ENCODE measurements around the gene ALDH1B1. TPM values are rescaled to one million over a fixed set of nuclear protein-coding genes. Genes with fewer than 3 reads are reported as not detected.

The ALDH1B1 gene
- polyA plus RNA-seq, 1 donor (not counting 4 experiments of a cell fraction or from before 2014, with no cell fraction given) = 14.4 TPM

- DNase-seq (ENCODE audit: low read depth, low spot score) = no peak
- Histone ChIP-seq H3K9me1 (ENCODE audit: control insufficient read depth, extremely low read depth, insufficient read depth, low read length) (no peaks in the 10 kb centered on the region), H4K20me1 (ENCODE audit: control insufficient read depth, extremely low read depth, insufficient read depth, low read length) (no peaks in the 10 kb centered on the region), H3K79me2 (ENCODE audit: control insufficient read depth, insufficient read depth, low read length) (no peaks in the 10 kb centered on the region), H3K9ac (ENCODE audit: control insufficient read depth, extremely low read depth, insufficient read depth, low read length) (no peak overlapping the region), H3K9me3 (ENCODE audit: control insufficient read depth, low read depth, low read length) (no peaks in the 10 kb centered on the region), H2AFZ (ENCODE audit: control insufficient read depth, low read length) (no peak overlapping the region), H3K27me3 (ENCODE audit: control insufficient read depth, extremely low read depth, insufficient read depth, low read length) (no peaks in the 10 kb centered on the region), H3K4me2 (ENCODE audit: control insufficient read depth, extremely low read depth, insufficient read depth, low read depth, low read length) (no peak overlapping the region), H3K36me3 (ENCODE audit: control insufficient read depth in 2 of 2, extremely low read depth in 1 of 2, insufficient read depth in 2 of 2, low read length in 2 of 2) (no peaks in the 10 kb centered on the region), H3K4me1 (ENCODE audit: control insufficient read depth, extremely low read depth, insufficient read depth, low read length) (peaks cover 19% of the 10 kb centered on the region), H3K4me3 (ENCODE audit: control insufficient read depth in 2 of 3, extremely low read depth in 1 of 3, insufficient read depth in 2 of 3, low read depth in 1 of 3, low read length in 3 of 3) (no peak overlapping the region), H3K27ac (ENCODE audit: control insufficient read depth, insufficient read depth, low read length) (no peak overlapping the region)
- no peak for TF ChIP-seq EZH2 (IDR thresholded peaks at IDR 0.05; ENCODE audit: low read length)
- TF ChIP-seq, protein P1, sequence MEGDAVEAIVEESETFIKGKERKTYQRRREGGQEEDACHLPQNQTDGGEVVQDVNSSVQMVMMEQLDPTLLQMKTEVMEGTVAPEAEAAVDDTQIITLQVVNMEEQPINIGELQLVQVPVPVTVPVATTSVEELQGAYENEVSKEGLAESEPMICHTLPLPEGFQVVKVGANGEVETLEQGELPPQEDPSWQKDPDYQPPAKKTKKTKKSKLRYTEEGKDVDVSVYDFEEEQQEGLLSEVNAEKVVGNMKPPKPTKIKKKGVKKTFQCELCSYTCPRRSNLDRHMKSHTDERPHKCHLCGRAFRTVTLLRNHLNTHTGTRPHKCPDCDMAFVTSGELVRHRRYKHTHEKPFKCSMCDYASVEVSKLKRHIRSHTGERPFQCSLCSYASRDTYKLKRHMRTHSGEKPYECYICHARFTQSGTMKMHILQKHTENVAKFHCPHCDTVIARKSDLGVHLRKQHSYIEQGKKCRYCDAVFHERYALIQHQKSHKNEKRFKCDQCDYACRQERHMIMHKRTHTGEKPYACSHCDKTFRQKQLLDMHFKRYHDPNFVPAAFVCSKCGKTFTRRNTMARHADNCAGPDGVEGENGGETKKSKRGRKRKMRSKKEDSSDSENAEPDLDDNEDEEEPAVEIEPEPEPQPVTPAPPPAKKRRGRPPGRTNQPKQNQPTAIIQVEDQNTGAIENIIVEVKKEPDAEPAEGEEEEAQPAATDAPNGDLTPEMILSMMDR (optimal IDR thresholded peaks at IDR 0.05 in 1 of 3, IDR thresholded peaks at IDR 0.05 in 1 of 3, conservative IDR thresholded peaks at IDR 0.05 in 1 of 3; ENCODE audit: extremely low read depth in 1 of 3, insufficient read depth in 2 of 3, low read length in 3 of 3) = no peak
- FAIRE-seq = no peak
- dilution Hi-C loops (cut with MboI; ENCODE audit: extremely low pct_ligation_motif_present, low sequenced_read_pairs) = no loop called here
These were observed 47.4 kb downstream of the ALDH1B1 start for GRCh38 chr9:38439916-38440301.

DNA sequence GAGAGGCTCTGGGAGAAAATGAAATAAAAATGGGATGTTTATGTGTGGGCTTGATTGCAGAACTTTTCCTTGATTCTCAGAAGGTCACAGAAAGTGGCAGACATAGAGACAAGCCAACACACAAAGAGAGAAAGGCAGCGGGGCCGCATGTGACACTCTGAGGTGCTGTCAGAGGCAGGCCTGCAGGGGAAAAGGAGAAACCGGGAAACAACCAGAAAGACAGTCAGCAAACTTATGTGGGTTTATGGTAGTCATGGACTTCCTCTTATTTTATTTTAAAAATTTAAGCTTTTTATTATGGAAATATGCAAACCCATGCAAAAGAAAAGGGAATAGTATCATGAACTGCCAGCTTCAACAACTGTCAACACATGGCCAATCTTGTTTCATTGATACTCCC, 48.0 kb downstream of the ALDH1B1 start:
- FAIRE-seq = no peak
- Histone ChIP-seq H3K9me3 (ENCODE audit: control insufficient read depth, low read depth, low read length) (no peaks in the 10 kb centered on the region), H3K4me2 (ENCODE audit: control insufficient read depth, extremely low read depth, insufficient read depth, low read depth, low read length) (no peak overlapping the region), H3K36me3 (ENCODE audit: control insufficient read depth in 2 of 2, extremely low read depth in 1 of 2, insufficient read depth in 2 of 2, low read length in 2 of 2) (no peaks in the 10 kb centered on the region), H3K27ac (ENCODE audit: control insufficient read depth, insufficient read depth, low read length) (no peak overlapping the region), H3K79me2 (ENCODE audit: control insufficient read depth, insufficient read depth, low read length) (no peaks in the 10 kb centered on the region), H3K9ac (ENCODE audit: control insufficient read depth, extremely low read depth, insufficient read depth, low read length) (no peak overlapping the region), H4K20me1 (ENCODE audit: control insufficient read depth, extremely low read depth, insufficient read depth, low read length) (no peaks in the 10 kb centered on the region), H3K4me1 (ENCODE audit: control insufficient read depth, extremely low read depth, insufficient read depth, low read length) (peaks cover 19% of the 10 kb centered on the region), H3K9me1 (ENCODE audit: control insufficient read depth, extremely low read depth, insufficient read depth, low read length) (no peaks in the 10 kb centered on the region), H3K27me3 (ENCODE audit: control insufficient read depth, extremely low read depth, insufficient read depth, low read length) (no peaks in the 10 kb centered on the region), H3K4me3 (ENCODE audit: control insufficient read depth in 2 of 3, extremely low read depth in 1 of 3, insufficient read depth in 2 of 3, low read depth in 1 of 3, low read length in 3 of 3) (no peak overlapping the region), H2AFZ (ENCODE audit: control insufficient read depth, low read length) (no peak overlapping the region)
- TF ChIP-seq EZH2 (IDR thresholded peaks at IDR 0.05; ENCODE audit: low read length) = no peak
- TF ChIP-seq, protein P1 (optimal IDR thresholded peaks at IDR 0.05 in 1 of 3, IDR thresholded peaks at IDR 0.05 in 1 of 3, conservative IDR thresholded peaks at IDR 0.05 in 1 of 3; ENCODE audit: extremely low read depth in 1 of 3, insufficient read depth in 2 of 3, low read length in 3 of 3) = no peak
- dilution Hi-C loops (cut with MboI; ENCODE audit: extremely low pct_ligation_motif_present, low sequenced_read_pairs) = no loop called here
- no peak for DNase-seq (ENCODE audit: low read depth, low spot score)

Measured in keratinocyte (primary cell).